Effector memory CD4-positive, alpha-beta T cell (primary cell): ENCODE measurements around the gene NPR1.

Experiments used
- DNase-seq, 3 donors: peaks; one replicate each; pipeline ENCODE4 v3.0.0-alpha.2; 2020
- H3K27ac ChIP-seq: 2 replicates; pipeline ENCODE4 v1.7.0; 2013; ENCODE audit warnings: mild to moderate bottlenecking, low read length, moderate library complexity; ENCODE audit not compliant: insufficient read depth, poor library complexity, severe bottlenecking
- H3K27me3 ChIP-seq: replicated peaks from 2 replicates; pipeline ENCODE4 v1.7.0; 2013; ENCODE audit warnings: mild to moderate bottlenecking, low read length; ENCODE audit not compliant: insufficient read depth, control insufficient read depth, poor library complexity, severe bottlenecking
- H3K36me3 ChIP-seq: 2 replicates; pipeline ENCODE4 v1.7.0; 2013; ENCODE audit warnings: mild to moderate bottlenecking, low read length, moderate library complexity; ENCODE audit not compliant: control insufficient read depth, insufficient read depth
- H3K4me1 ChIP-seq: 2 replicates; pipeline ENCODE4 v1.7.0; 2013; ENCODE audit warnings: low read length, mild to moderate bottlenecking; ENCODE audit not compliant: control insufficient read depth, insufficient read depth, poor library complexity, severe bottlenecking
- H3K4me3 ChIP-seq: 2 replicates; pipeline ENCODE4 v1.7.0; 2013; ENCODE audit warnings: low read length, low read depth, mild to moderate bottlenecking; ENCODE audit not compliant: insufficient read depth, poor library complexity, severe bottlenecking
- H3K9me3 ChIP-seq: 2 replicates; pipeline ENCODE4 v1.7.0; 2013; ENCODE audit warnings: mild to moderate bottlenecking, low read length, moderate library complexity; ENCODE audit not compliant: control insufficient read depth

NPR1 gene

GRCh38 chr1:153649137-153649862, 29.2 kb upstream of the NPR1 start:
- Histone ChIP-seq H3K4me3 (no peak overlapping the region), H3K4me1 (peaks cover 4% of the 10 kb centered on the region)
- no peak for DNase-seq

GRCh38 chr1:153649863-153650235, 28.6 kb upstream of the NPR1 start:
- Histone ChIP-seq H3K27ac (no peak overlapping the region), H3K36me3 (peaks cover 22% of the 10 kb centered on the region), H3K4me1 (peaks cover 4% of the 10 kb centered on the region), H3K4me3 (no peak overlapping the region), H3K27me3 (no peaks in the 10 kb centered on the region), H3K9me3 (no peaks in the 10 kb centered on the region)
- DNase-seq = no peak

More at GRCh38 chr1:153649137-153649862, 29.2 kb upstream of the NPR1 start:
- no peaks in the 10 kb centered on the region for H3K27me3 ChIP-seq
- no peaks in the 10 kb centered on the region for H3K9me3 ChIP-seq
- H3K27ac ChIP-seq = no peak overlapping the region
- H3K36me3 ChIP-seq = peaks cover 27% of the 10 kb centered on the region

- Histone ChIP-seq H3K27ac (no peak overlapping the region), H3K36me3 (peaks cover 7% of the 10 kb centered on the region), H3K4me3 (no peak overlapping the region), H3K27me3 (no peaks in the 10 kb centered on the region), H3K9me3 (no peaks in the 10 kb centered on the region), H3K4me1 (peaks cover 4% of the 10 kb centered on the region)
- no peak for DNase-seq
Measured at GRCh38 chr1:153651771-153652170, 26.7 kb upstream of the NPR1 start.

GRCh38 chr1:153652805-153653500, 25.5 kb upstream of the NPR1 start:
- DNase-seq = no peak
- H3K36me3 ChIP-seq = no peaks in the 10 kb centered on the region
- H3K9me3 ChIP-seq = no peaks in the 10 kb centered on the region
- no peaks in the 10 kb centered on the region for H3K27me3 ChIP-seq
- peaks cover 4% of the 10 kb centered on the region for H3K4me1 ChIP-seq
- no peak overlapping the region for H3K4me3 ChIP-seq
- no peak overlapping the region for H3K27ac ChIP-seq

- no peaks in the 10 kb centered on the region for H3K36me3 ChIP-seq
- no peaks in the 10 kb centered on the region for H3K27me3 ChIP-seq
- no peak for DNase-seq
- no peak overlapping the region for H3K4me3 ChIP-seq
- H3K9me3 ChIP-seq = no peaks in the 10 kb centered on the region
- peaks cover 11% of the 10 kb centered on the region for H3K4me1 ChIP-seq
- no peak overlapping the region for H3K27ac ChIP-seq
Measured at GRCh38 chr1:153655333-153655732, 23.2 kb upstream of the NPR1 start.

GRCh38 chr1:153658400-153659174, 19.9 kb upstream of the NPR1 start, which contains the start of gene SNAPIN:
Gene SNAPIN, plus strand, starts transcription at chr1:153658703. Its CDS starts 41 bp downstream, at chr1:153658744.
- H3K36me3 ChIP-seq = peaks cover 26% of the 10 kb centered on the region
- peak within 1 kb of the TSS; percentile 87 for H3K27ac ChIP-seq
- H3K4me3 ChIP-seq = peak within 1 kb of the TSS; percentile 93
- peaks cover 11% of the 10 kb centered on the region for H3K4me1 ChIP-seq
- peak; percentile 70 to 81 (median 81) for DNase-seq
- H3K9me3 ChIP-seq = no peaks in the 10 kb centered on the region
- H3K27me3 ChIP-seq = no peaks in the 10 kb centered on the region

GRCh38 chr1:153659175-153659534, 19.3 kb upstream of the NPR1 start:
- Histone ChIP-seq H3K27me3 (no peaks in the 10 kb centered on the region), H3K27ac (peak overlapping the region; percentile 87)
- no peak for DNase-seq

GRCh38 chr1:153659656-153660055, 18.8 kb upstream of the NPR1 start:
- Histone ChIP-seq H3K27me3 (no peaks in the 10 kb centered on the region), H3K4me3 (peak overlapping the region; percentile 93), H3K4me1 (peaks cover 11% of the 10 kb centered on the region), H3K27ac (peak overlapping the region; percentile 5), H3K9me3 (no peaks in the 10 kb centered on the region), H3K36me3 (peaks cover 37% of the 10 kb centered on the region)
- no peak for DNase-seq

More at GRCh38 chr1:153659175-153659534, 19.3 kb upstream of the NPR1 start:
- peaks cover 11% of the 10 kb centered on the region for H3K4me1 ChIP-seq
- peak overlapping the region; percentile 93 for H3K4me3 ChIP-seq
- no peaks in the 10 kb centered on the region for H3K9me3 ChIP-seq
- H3K36me3 ChIP-seq = peaks cover 32% of the 10 kb centered on the region

- peaks cover 11% of the 10 kb centered on the region for H3K4me1 ChIP-seq
- DNase-seq = no peak
- no peak overlapping the region for H3K27ac ChIP-seq
- no peaks in the 10 kb centered on the region for H3K9me3 ChIP-seq
- no peak overlapping the region for H3K4me3 ChIP-seq
- peaks cover 52% of the 10 kb centered on the region for H3K36me3 ChIP-seq
- H3K27me3 ChIP-seq = no peaks in the 10 kb centered on the region
Measured at GRCh38 chr1:153661111-153661708, 17.3 kb upstream of the NPR1 start.
